K562 (cell line): ENCODE results near the gene SLC37A2.

Source experiments
- EP300 ChIP-seq: IDR thresholded peaks from 2 replicates; pipeline ENCODE4 v1.6.1; 2012; ENCODE audit warnings: low read length, improper control_type of control experiment
- EZH2 ChIP-seq: IDR thresholded peaks from 2 replicates; pipeline ENCODE4 v1.6.1; 2012; ENCODE audit warnings: low read depth, mild to moderate bottlenecking, inconsistent platforms, low read length, borderline replicate concordance
- FOXM1 ChIP-seq, 2 experiments: fragments of 450-650 bp in 1 of 2; sonication (generic) in 1 of 2; formaldehyde crosslinking in 1 of 2; IDR thresholded peaks; 2 replicates each; pipeline versions ENCODE4 v1.6.1 to v1.9.0; 2017 to 2022; ENCODE audit warnings: low read depth in 2 of 2, mild to moderate bottlenecking in 2 of 2, missing genetic modification reagents in 1 of 2, moderate library complexity in 1 of 2
- HDGF ChIP-seq: fragments of 450-650 bp; IDR thresholded peaks from 2 replicates; pipeline ENCODE4 v1.6.1; 2016
- HNRNPH1 ChIP-seq: fragments of 200-400 bp; formaldehyde crosslinking; optimal IDR thresholded peaks from 2 replicates; pipeline ENCODE3; 2017; ENCODE audit warnings: low read depth, mild to moderate bottlenecking, low read length, moderate library complexity
- MAFF ChIP-seq: IDR thresholded peaks from 2 replicates; pipeline ENCODE4 v1.6.1; 2012; ENCODE audit warnings: low read length, improper control_type of control experiment
- MEF2A ChIP-seq: IDR thresholded peaks from 2 replicates; pipeline ENCODE4 v1.6.1; 2011; ENCODE audit warnings: low read depth, mild to moderate bottlenecking, low read length, moderate library complexity; ENCODE audit not compliant: control insufficient read depth
- POLR2A ChIP-seq: fragments of 450-650 bp; conservative IDR thresholded peaks from 2 replicates; pipeline ENCODE4 v1.6.1; 2016
- ZNF668 ChIP-seq: fragments of 250-450 bp; sonication (Bioruptor Pico); IDR thresholded peaks from 2 replicates; pipeline ENCODE4 v1.8.0; 2022; ENCODE audit warnings: mild to moderate bottlenecking, inconsistent platforms
- TF ChIP-seq, protein P1 (sequence below): conservative IDR thresholded peaks from 2 replicates; pipeline ENCODE4 v1.6.1; 2011; ENCODE audit warnings: low read depth, mild to moderate bottlenecking, low read length; ENCODE audit not compliant: control insufficient read depth
- TF ChIP-seq, protein P2 (sequence below), 3 experiments: IDR thresholded peaks in 2 of 3; conservative IDR thresholded peaks in 1 of 3; 2 replicates each; pipeline ENCODE4 v1.5.1; 2011 to 2012; ENCODE audit warnings: low read length in 3 of 3, mild to moderate bottlenecking in 3 of 3, control low read depth in 2 of 3, improper control_type of control experiment in 1 of 3, inconsistent platforms in 1 of 3, low read depth in 1 of 3, mixed read lengths in 1 of 3, moderate library complexity in 1 of 3; ENCODE audit not compliant: insufficient read depth in 2 of 3
- TF ChIP-seq, protein P3 (sequence below): fragments of 450-650 bp; formaldehyde crosslinking; IDR thresholded peaks from 2 replicates; pipeline ENCODE4 v1.4.0; 2022; ENCODE audit warnings: mild to moderate bottlenecking, moderate library complexity

DNA sequence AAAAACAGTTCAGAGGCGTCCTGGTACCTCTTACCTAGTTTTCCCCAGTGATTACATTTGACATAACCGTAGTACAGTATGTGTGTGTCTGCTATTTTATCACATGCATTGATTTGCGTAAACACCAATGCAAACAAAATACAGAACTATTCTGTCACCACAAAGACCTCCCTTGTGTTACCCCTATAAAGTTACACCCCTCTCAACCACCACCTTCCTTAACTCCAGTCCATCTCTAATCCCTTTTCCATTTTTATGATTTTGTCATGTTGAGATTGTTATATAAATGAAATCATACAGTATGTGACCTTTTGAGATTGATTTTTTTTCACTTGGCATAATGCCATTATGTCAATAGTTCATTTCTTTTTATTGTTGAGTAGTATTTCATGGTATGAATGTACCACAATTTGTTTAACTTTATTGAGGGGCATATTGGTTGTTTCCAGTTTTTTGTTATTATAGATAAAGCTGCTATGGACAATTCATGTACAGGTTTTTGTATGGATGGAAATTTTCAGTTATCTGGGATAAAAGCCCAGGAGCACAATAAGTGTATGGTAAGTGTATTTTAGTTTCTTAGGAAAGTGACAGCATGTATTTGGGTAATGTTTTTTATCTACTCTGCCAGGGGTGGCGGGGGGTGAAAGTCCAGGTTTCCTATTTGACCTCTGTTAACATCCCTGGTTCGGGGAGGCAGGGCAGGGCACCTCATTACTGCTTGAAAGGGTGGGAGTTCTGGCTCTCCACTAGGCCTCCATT lies 6.0 kb upstream of the SLC37A2 start:
- TF ChIP-seq POLR2A (no peak), HNRNPH1 (no peak), HDGF (no peak), EP300 (no peak), ZNF668 (CRISPR knock-in tag) (no peak), FOXM1 (IDR thresholded peaks at IDR 0.05; ENCODE audit: low read depth) (no peak), FOXM1 (CRISPR knock-in tag; IDR thresholded peaks at IDR 0.05; ENCODE audit: low read depth) (no peak), EZH2 (no peak), MEF2A (no peak), MAFF (no peak)
- TF ChIP-seq, protein P1, sequence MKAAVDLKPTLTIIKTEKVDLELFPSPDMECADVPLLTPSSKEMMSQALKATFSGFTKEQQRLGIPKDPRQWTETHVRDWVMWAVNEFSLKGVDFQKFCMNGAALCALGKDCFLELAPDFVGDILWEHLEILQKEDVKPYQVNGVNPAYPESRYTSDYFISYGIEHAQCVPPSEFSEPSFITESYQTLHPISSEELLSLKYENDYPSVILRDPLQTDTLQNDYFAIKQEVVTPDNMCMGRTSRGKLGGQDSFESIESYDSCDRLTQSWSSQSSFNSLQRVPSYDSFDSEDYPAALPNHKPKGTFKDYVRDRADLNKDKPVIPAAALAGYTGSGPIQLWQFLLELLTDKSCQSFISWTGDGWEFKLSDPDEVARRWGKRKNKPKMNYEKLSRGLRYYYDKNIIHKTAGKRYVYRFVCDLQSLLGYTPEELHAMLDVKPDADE: no peak
- TF ChIP-seq, protein P2, sequence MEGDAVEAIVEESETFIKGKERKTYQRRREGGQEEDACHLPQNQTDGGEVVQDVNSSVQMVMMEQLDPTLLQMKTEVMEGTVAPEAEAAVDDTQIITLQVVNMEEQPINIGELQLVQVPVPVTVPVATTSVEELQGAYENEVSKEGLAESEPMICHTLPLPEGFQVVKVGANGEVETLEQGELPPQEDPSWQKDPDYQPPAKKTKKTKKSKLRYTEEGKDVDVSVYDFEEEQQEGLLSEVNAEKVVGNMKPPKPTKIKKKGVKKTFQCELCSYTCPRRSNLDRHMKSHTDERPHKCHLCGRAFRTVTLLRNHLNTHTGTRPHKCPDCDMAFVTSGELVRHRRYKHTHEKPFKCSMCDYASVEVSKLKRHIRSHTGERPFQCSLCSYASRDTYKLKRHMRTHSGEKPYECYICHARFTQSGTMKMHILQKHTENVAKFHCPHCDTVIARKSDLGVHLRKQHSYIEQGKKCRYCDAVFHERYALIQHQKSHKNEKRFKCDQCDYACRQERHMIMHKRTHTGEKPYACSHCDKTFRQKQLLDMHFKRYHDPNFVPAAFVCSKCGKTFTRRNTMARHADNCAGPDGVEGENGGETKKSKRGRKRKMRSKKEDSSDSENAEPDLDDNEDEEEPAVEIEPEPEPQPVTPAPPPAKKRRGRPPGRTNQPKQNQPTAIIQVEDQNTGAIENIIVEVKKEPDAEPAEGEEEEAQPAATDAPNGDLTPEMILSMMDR (IDR thresholded peaks at IDR 0.05 in 2 of 3, conservative IDR thresholded peaks at IDR 0.05 in 1 of 3; ENCODE audit: insufficient read depth in 2 of 3, low read depth in 1 of 3, low read length in 3 of 3): no peak
- TF ChIP-seq, protein P3, sequence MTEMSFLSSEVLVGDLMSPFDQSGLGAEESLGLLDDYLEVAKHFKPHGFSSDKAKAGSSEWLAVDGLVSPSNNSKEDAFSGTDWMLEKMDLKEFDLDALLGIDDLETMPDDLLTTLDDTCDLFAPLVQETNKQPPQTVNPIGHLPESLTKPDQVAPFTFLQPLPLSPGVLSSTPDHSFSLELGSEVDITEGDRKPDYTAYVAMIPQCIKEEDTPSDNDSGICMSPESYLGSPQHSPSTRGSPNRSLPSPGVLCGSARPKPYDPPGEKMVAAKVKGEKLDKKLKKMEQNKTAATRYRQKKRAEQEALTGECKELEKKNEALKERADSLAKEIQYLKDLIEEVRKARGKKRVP (CRISPR knock-in tag): no peak
